ENCODE data around the gene CLPTM1. TPM values are rescaled to one million over a fixed set of nuclear protein-coding genes. Genes with fewer than 3 reads are reported as not detected.

The CLPTM1 gene
- total and polyA plus RNA-seq, 2 donors (not counting 3 experiments of a cell fraction or from before 2014, with no cell fraction given) = 108 to 176 TPM

- Histone ChIP-seq H4K20me1 (replicated peaks; ENCODE audit: control insufficient read depth, extremely low read depth, insufficient read depth, low read length) (no peaks in the 10 kb centered on the region), H2AFZ (ENCODE audit: low read depth, low read length) (no peak overlapping the region), H3K79me2 (ENCODE audit: control insufficient read depth, insufficient read depth, low read length) (no peaks in the 10 kb centered on the region), H3K9ac (replicated peaks; ENCODE audit: extremely low read depth, insufficient read depth, low read length) (no peak overlapping the region), H3K9me3 (replicated peaks; ENCODE audit: control insufficient read depth, insufficient read depth, low read length) (no peaks in the 10 kb centered on the region), H3K4me3 (replicated peaks in 1 of 3; ENCODE audit: insufficient read depth in 1 of 3, low read depth in 1 of 3, low read length in 3 of 3) (no peak overlapping the region), H3K9me1 (replicated peaks; ENCODE audit: control insufficient read depth, extremely low read depth, insufficient read depth, low read length) (no peaks in the 10 kb centered on the region), H3K36me3 (ENCODE audit: control insufficient read depth in 2 of 2, extremely low read depth in 1 of 2, insufficient read depth in 2 of 2, low read length in 2 of 2) (peaks cover 0 to 8% of the 10 kb centered on the region in 2 experiments), H3K27ac (ENCODE audit: insufficient read depth, low read depth, low read length) (no peak overlapping the region), H3K27me3 (ENCODE audit: control insufficient read depth in 2 of 2, insufficient read depth in 2 of 2, low read length in 2 of 2) (no peaks in the 10 kb centered on the region), H3K4me2 (ENCODE audit: insufficient read depth, low read length) (no peak overlapping the region), H3K4me1 (ENCODE audit: control insufficient read depth, extremely low read depth, insufficient read depth, low read length) (no peaks in the 10 kb centered on the region)
- intact Hi-C loops (cut with micrococcal nuclease) = no loop called here
- dilution Hi-C loops (cut with MboI; ENCODE audit: extremely low pct_ligation_motif_present, low sequenced_read_pairs) = no loop called here
- DNase-seq (ENCODE audit: low read depth, low spot score) = no peak
- no peak for FAIRE-seq
- ChIA-PET CTCF (no interaction called here), POLR2A (no interaction called here)
- no peak for TF ChIP-seq EZH2 (IDR thresholded peaks at IDR 0.05; ENCODE audit: borderline replicate concordance, low read depth, low read length, severe bottlenecking)
- no peak for TF ChIP-seq POLR2A (IDR thresholded peaks at IDR 0.05; ENCODE audit: low read depth, low read length)
- TF ChIP-seq GATA2 (IDR thresholded peaks at IDR 0.05; ENCODE audit: insufficient read depth, insufficient read length, low read depth, low read length) = no peak
- TF ChIP-seq MAX (IDR thresholded peaks at IDR 0.05; ENCODE audit: insufficient read depth, insufficient read length) = no peak
- no peak for TF ChIP-seq CTCF (IDR thresholded peaks at IDR 0.05; ENCODE audit: extremely low read depth in 1 of 2, insufficient read depth in 1 of 2, low read depth in 1 of 2, low read length in 2 of 2)
- BruUV-seq (replicated peaks) = no TSS peak
Measured at GRCh38 chr19:45008552-45008951, 53.4 kb downstream of the CLPTM1 start.

- Histone ChIP-seq H2AFZ (ENCODE audit: low read depth, low read length) (no peak overlapping the region), H3K27ac (ENCODE audit: insufficient read depth, low read depth, low read length) (no peak overlapping the region), H3K36me3 (ENCODE audit: control insufficient read depth in 2 of 2, extremely low read depth in 1 of 2, insufficient read depth in 2 of 2, low read length in 2 of 2) (peaks cover 0 to 10% of the 10 kb centered on the region in 2 experiments), H3K9me3 (replicated peaks; ENCODE audit: control insufficient read depth, insufficient read depth, low read length) (no peaks in the 10 kb centered on the region), H3K4me2 (ENCODE audit: insufficient read depth, low read length) (no peak overlapping the region), H3K9ac (replicated peaks; ENCODE audit: extremely low read depth, insufficient read depth, low read length) (no peak overlapping the region), H3K79me2 (ENCODE audit: control insufficient read depth, insufficient read depth, low read length) (no peaks in the 10 kb centered on the region), H3K4me3 (replicated peaks in 1 of 3; ENCODE audit: insufficient read depth in 1 of 3, low read depth in 1 of 3, low read length in 3 of 3) (no peak overlapping the region), H3K9me1 (replicated peaks; ENCODE audit: control insufficient read depth, extremely low read depth, insufficient read depth, low read length) (no peaks in the 10 kb centered on the region), H3K27me3 (ENCODE audit: control insufficient read depth in 2 of 2, insufficient read depth in 2 of 2, low read length in 2 of 2) (no peaks in the 10 kb centered on the region), H4K20me1 (replicated peaks; ENCODE audit: control insufficient read depth, extremely low read depth, insufficient read depth, low read length) (no peaks in the 10 kb centered on the region), H3K4me1 (ENCODE audit: control insufficient read depth, extremely low read depth, insufficient read depth, low read length) (no peaks in the 10 kb centered on the region)
- dilution Hi-C loops (cut with MboI; ENCODE audit: extremely low pct_ligation_motif_present, low sequenced_read_pairs) (no loop called here), intact Hi-C loops (cut with micrococcal nuclease) (no loop called here)
- FAIRE-seq (no peak), DNase-seq (ENCODE audit: low read depth, low spot score) (no peak)
- BruUV-seq (replicated peaks) = no TSS peak
- TF ChIP-seq FOS (IDR thresholded peaks at IDR 0.05; ENCODE audit: borderline replicate concordance, insufficient read depth, low read length) (no peak), EZH2 (IDR thresholded peaks at IDR 0.05; ENCODE audit: borderline replicate concordance, low read depth, low read length, severe bottlenecking) (no peak), MYC (IDR thresholded peaks at IDR 0.05; ENCODE audit: low read depth, low read length) (no peak), POLR2AphosphoS5 (IDR thresholded peaks at IDR 0.05; ENCODE audit: insufficient read depth, low read depth, low read length) (no peak), JUN (IDR thresholded peaks at IDR 0.05; ENCODE audit: borderline replicate concordance, insufficient read depth, insufficient read length, low read depth) (no peak), POLR2A (IDR thresholded peaks at IDR 0.05; ENCODE audit: low read depth, low read length) (no peak), MAX (IDR thresholded peaks at IDR 0.05; ENCODE audit: insufficient read depth, insufficient read length) (no peak), GATA2 (IDR thresholded peaks at IDR 0.05; ENCODE audit: insufficient read depth, insufficient read length, low read depth, low read length) (no peak), CTCF (IDR thresholded peaks at IDR 0.05; ENCODE audit: extremely low read depth in 1 of 2, insufficient read depth in 1 of 2, low read depth in 1 of 2, low read length in 2 of 2) (no peak)
- ChIA-PET POLR2A (no interaction called here), CTCF (no interaction called here)
Measured at GRCh38 chr19:45009625-45010255, 54.6 kb downstream of the CLPTM1 start.

Data from endothelial cell of umbilical vein (primary cell).